IPS DF 19.7 (cell line): ENCODE data around the gene CTNNA3.
A peak's percentile ranks its signal among the peaks of the same experiment; 100 is the strongest.

Experiments used
- DNase-seq: peaks from one replicate; pipeline ENCODE4 v3.0.0-alpha.2; 2013; ENCODE audit warnings: low read depth, low spot score

Gene CTNNA3

DNA sequence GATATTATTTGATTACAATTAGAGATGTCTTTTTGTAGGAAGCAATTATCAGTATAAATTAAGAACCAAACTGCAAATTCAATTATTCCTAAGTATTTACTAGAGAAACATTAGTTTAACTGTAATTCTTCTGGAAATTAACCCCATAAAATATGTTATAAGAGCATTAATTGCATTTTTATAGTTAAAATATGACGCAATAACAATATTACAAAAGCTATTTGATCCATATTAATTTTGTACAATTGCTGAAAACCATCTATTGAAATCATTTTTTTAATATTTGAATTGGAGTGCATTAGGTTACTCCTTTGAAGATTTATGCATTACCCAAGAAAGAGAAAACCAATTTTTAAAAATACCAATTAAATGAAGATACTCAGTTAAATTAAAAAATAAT lies 1024.9 kb downstream of the CTNNA3 start:
- no peak for DNase-seq

DNA sequence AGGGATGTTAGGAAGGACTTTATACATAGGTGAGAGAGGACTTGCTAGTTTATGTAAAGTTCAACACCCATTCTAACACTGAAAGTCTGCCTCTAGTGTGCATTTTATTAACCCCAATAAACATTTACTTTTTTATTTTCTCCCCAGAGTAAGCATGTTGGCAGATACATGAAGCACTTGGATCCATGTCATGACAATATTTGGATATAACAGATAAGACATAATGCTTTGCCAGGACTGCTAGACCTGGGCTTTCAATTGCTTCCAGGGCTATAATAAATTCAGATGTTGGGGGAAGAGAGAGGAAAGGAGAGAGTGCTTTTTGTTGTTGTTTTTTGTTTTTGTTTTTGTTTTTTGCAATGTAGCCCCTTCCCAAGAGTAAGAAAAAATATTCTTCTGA lies 1039.5 kb downstream of the CTNNA3 start:
- no peak for DNase-seq

DNA sequence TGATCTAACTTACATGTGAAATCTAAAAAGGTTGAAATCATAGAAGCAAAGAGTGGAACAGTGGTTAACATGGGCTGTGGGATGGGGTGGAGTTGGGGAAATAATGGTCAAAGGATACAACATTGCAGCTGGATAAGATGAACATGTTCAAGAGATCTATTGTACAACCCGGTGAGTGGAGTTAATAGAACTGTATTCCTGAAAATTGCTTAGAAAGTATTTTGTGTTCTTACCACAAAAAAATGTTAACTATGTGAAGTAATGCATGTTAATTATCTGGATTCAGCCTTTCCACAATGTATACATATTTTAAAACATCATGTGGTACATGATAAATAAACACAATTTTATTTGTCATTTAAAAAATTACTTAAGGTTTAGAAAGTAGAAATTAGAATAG lies 1041.1 kb downstream of the CTNNA3 start:
- no peak for DNase-seq

DNA sequence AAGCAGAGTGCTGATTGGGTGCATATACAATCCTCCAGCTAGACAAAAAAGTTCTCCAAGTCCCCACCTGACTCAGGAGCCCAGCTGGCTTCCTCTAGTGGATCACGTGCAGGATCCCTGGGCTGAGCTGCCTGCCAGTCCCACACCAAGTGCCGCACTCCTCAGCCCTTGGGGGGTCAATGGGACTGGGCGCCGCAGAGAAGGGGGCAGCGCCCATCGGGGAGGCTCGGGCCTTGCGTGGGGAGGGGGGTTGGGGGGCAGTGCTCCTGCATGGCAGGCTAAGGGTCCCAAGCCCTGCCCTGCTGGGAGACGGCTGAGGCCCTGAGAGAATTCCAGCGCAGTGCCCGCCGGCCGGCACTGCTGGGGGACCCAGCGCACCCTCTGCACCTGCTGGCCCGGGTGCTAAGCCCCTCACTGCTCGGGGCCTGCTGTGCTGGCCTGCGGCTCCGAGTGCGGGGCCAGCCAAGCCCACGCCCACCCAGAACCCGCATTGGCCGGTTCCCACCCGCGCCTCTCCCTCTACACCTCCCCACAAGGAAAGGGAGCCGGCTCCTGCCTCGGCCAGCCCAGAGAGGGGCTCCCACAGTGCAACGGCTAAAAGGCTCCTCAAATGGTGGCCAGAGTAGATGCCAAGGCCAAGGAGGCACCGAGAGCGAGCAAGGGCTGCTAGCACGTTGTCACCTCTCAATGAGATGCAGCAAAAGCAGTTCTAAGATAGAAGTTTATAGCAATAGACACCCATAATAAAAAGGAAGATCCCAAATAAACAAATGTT lies 1044.5 kb downstream of the CTNNA3 start:
- DNase-seq = no peak

DNA sequence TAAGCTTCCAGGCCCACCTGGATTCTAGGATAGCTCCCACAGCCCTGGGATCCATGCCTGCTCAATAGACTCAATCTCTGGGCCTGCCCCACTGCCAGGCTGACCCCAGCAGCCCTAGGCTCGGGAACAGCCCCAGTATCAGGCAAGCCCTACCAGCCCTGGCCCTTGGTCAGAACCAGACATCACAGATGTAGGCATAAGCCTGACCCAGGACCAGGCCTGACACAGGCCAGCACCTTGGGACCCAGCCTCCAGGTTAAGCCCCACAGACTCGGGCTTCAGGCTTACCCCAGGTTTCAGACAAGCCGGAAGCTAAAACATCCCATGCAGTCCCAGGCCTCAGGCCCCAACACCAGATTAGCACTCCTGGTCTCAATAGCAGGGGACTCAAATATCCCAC lies 1046.4 kb downstream of the CTNNA3 start:
- DNase-seq = no peak

DNA sequence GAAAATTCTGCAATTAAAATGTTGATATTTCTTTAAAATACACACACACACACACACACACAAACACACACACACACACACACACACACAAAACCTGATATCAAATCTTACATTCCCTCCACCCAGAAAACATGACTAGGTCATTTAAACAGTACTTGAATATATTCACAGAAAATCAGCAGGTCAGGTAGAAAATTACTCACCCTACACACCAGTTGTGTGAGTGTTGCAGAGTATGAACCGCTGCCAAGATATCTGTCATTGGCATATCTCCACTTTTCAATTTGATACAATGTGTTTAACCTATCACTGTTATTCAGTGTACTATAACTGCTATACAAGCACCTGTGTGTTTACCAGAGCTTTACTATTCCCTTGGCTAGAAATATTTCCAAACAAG lies 1053.8 kb downstream of the CTNNA3 start:
- no peak for DNase-seq

DNA sequence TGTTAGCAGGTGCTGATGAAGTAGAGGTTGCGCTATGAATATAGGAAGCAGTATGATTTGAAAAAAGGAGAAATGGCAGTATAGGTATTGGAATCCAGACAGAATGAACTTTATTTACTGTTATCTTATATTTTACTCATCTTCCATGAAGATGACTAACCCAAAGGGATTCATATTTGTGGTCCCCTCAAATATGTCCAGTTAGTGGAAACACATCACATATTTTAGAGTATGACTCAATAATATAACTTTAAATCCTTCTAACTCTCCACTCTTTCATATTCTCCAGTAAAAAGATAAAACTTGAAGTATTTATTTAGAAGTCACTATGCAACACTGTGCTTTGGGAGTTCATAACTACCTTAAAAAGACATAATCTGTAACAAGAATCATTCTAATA lies 1056.6 kb downstream of the CTNNA3 start:
- no peak for DNase-seq

DNA sequence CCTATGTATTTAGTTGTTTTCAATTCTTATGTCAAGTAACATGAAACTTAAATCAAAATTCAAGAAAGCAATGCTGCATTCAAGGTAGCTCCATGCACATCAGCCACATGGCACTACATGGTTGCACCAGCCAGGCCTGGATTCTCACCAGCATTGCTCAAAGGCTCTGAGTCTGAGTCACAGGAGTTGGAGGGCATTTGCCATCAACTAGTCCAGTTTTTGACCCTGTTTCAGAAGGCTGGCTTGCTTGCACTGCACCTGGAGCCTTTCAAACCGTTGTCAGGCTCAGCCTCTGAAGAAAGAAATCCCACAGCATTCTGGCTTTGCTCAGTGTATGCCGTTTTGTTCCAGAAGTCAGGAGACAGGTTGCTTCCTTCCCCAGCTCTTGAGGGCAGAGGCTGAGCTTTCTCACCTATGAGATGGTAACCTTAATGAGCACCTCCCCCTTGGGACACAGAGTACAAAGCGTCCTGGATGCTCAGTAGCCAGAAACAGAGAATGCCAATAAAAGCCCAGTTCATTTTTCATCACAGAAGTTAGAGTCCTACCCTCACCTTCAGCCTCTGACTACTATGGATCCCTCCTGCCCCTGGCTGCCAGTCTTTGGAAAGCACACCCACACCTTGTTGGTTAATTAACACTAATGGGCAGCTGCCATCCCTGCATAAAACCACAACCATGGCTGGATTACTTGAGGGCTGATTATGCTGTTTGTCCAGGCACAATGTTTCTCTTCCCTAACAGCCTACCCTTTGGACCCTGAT lies 1058.5 kb downstream of the CTNNA3 start:
- no peak for DNase-seq

DNA sequence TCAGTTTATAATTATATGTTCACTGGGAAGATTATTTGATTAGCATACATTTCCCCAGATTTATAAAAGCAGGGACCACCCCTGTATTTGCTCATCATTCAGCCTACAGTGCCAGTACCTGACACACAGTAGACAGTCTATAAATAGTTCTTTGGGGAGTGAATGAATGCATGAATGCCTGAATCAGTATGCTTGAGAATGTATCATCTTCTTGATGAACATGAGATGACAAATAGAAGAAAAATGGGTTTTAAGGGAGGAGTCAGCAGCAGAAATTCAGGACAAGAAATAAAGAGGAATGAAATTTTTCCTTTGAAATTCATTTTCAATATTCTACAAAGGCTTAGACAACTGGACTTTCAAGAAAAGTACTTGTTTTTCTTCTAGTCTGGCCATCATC lies 1066.0 kb downstream of the CTNNA3 start:
- no peak for DNase-seq

DNA sequence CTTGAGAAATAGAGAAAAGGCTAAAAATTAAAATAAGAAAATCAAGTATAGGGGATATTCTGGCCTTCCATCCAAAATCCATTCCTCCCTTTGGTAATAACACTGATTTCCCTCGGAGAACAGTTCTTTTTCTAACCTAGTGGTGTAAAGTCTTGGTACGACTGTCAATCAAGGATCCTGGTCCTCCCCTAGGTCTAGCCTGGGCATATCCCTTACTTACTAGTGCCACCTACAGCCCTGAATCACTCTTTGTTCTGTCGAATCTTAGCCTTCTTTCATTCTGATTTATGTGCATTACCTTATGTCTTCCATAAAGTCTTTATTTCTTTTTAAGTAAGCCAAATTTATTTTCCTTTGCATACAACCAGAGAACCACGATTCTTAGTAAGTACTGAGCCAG lies 1068.8 kb downstream of the CTNNA3 start:
- peak; percentile 50 for DNase-seq

DNA sequence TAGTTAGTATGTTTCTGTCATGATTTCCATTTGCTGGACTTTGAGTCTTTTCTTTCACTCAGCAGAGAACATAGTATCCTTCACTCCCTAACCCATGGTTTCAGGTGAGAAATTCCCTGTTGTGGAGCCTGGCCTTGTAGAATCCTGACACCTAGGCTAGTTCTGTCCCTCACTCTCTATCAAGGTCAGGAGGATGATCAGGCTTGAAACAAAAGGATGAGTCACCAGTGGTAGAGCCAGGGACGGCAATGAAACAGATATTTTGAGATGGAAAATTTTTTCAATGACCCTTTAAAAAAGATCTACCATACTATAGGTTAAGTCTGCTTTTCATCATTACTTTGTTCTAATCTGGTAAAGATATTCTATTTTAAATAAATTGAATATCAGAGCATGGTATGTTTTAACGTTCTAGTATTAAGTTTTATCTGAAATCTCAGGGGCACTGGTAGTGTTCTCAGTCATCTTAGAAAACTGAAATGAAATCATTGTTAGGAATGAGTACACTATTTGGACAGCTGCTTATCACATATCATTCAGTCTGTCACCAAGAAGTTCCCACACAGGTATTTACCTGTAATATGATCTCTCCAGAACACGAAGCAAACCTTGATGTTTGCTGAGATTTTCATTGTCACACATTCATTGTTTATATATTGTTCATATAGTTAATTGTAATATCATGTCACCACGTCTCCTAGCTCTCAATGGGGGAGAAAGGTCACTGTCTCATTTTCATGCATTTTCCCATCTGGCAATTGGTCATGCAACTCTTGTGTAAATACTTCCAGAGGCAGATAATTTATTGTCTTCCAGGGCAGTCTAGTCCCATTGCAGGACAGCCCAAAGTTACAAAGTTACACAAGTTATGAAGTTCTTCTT lies 1070.0 kb downstream of the CTNNA3 start:
- no peak for DNase-seq

DNA sequence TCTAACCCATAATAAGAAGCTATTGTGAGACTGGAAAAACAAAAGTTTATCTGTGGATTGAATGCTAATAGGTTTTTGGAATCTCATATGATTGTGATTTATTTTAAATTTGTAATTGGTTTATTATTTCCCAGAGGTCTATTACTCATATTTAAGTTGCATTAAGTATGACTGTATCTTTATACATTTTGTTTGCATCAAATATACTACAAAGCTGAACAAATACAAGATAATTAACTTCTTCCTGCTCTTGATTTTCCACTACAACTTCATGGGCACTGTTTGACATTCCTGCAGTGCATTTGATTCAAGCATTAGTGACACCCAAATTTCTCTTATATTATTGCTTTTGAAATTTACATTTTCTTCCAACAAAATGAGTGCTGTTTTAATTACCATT lies 1073.9 kb downstream of the CTNNA3 start:
- no peak for DNase-seq

DNA sequence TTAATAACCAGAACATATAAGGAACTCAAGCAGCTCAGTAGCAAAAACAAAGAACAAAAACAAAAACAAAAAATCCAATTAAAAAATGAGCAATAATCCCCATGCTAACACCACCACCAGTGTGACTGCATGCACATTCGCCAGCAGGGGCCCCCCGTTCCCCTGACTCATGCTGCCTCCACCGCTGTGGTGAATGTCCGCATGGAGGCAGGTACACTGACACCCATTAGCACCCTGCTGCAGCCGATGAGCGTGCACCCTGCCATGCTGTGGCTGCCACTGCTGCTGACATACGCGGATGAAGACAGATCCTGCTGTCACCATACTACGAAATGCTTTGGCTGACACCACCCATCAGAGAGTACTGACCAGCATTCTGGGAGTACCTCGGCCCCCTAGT lies 1091.8 kb downstream of the CTNNA3 start:
- DNase-seq = no peak

DNA sequence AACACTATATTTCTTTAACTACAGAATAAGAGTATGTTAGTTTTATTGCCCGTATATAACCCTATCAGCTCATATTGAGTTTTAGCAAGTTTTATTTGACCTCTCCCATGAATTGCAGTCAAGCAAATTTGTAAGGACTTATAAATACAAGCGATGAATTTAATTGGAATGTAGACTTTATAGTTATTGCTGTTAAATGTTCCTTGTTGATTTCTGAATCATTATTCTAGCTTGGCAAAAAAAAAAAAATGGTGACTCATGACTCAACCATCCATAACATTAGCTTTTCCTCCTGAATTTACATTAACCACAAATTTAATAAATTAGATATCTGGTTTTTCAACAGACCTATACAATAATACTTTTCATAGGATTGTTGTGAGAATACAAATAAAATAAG lies 1104.1 kb downstream of the CTNNA3 start:
- DNase-seq = no peak

DNA sequence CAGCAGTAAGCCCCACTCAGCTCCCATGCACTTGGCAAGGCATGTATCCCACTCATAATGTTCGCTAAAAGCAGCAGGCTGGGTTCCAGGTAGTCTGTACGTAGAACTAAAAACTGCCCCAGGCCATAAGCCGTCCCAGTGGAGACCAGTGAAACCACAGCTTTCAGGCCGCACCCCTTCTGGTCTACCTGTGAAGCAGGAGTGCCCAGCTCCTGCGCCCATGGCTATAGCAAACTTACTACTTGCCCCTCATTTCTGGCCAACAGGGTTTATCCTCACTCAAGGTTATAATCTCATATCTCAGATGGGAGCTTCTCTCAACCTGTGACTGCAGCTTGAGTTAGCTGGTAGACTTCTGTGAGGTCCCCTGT lies 1108.3 kb downstream of the CTNNA3 start:
- DNase-seq = no peak

DNA sequence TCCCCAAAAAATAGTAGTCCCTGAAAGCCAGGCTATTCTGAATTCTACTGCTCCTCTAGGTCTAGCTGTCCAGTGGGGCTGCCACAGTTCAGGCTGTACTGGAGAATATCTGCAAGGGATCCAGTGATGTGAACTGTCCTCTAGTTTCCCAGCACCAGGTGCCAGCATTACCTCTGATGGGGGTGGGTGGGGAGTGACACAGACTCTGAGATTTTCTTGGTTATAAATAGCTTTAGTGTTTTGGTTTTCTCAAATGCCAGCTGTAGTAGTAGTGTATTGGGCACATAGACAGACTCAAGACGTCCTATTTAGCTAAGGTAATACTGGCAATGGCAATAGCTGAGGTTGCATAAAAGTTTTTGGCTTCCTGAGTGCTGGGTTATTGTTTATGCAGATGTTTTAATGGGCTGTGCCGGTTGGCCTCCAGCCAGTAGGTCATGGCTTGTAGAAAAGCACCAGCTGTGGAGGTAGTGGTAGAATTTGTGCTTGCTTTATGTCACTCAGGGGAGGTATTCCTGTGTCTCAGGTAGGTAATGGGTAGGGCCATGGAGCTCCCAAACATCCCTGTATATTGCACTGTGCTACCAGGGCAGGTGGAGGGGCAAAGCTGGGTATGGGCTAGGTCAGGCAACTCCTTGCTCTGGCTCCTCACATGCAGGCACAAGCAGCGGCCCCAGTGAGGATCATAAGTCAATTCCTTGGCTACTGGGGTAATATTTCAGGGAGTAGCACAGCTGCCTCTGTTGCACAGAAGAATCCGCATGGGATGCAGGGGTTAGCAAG lies 1108.9 kb downstream of the CTNNA3 start:
- no peak for DNase-seq

DNA sequence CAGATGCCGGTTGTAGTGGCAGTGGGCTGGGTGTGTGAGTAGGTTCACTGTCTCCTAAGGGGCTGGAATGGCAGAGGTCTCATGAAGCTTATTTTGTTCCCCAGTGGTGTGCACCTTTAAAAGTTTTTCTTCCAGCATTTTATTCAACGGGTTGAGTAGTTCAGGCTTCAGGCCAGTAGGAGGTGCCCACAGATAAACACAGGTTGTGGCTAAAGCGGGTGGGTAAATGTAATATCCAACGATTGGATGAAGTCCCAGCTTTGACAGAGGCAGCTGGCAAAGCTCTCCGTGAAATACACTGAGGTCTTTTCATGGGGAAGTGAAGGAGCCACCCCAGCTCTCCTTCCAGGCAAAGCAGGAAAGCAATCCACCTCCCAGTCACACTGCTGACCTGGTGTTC lies 1109.9 kb downstream of the CTNNA3 start:
- DNase-seq = no peak

DNA sequence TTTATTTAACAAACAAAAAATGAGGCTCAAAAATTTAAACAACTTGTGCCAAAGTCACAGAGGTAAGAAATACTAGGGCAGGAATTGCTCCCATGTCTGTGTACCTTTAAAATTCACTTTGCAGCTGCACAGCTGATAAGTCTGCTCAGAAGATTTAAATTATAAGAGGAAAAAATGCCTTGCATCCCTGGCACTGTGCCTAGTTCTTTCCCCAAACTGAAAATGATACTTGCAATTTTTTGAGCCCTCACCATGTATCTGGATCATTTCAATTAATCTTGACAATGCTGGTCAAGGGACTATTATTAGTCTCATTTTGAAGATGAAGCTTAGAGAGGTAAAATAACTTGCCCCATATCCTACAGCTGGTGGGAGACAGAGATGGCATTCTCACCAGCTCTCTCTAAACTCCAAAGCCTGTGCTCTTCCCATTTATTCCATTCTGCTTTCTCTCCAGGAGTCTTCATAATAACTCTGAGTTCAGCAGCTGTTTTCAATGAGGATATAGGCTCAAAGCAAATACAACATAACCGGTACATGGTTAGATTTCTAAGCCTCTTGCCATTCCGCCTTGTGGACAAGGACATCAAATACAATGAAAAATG lies 1120.6 kb downstream of the CTNNA3 start:
- no peak for DNase-seq

DNA sequence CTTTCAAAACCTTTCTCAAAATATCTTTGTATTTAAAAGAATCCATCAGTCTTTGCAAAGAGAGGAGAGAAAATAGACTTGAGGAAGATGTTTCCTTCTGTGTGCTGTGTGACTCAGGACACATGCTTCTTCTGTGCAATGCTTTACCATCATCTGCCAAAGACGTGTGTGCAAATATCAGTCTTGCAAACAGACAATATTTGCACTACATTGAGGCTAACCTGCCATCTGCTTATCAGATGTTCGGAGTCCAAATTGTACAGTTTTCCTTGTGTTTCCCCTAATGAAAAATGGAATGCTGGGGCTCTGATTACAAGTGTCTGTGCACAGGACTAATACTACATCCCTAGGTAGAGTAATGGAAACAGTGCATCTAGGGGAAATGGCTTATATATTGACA lies 1123.3 kb downstream of the CTNNA3 start:
- DNase-seq = no peak

DNA sequence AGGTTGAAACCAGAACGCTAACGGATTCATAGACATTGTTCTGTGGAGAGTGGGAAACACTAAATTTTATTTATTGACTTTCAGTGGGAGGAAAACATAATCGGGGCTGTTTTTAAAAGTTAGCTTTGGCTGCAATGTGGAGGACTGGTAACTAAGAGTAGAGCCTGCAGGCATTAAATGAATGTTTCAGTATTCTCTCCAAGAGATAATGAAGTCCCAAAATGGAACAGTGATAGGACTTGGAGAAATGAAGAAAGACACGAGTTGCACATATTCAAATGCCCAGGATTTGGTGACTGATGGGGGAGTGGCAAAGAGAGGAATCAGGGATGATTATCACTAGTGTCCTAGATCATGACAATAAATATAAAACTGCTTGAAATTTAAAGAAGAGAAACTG lies 1130.0 kb downstream of the CTNNA3 start:
- DNase-seq = no peak

DNA sequence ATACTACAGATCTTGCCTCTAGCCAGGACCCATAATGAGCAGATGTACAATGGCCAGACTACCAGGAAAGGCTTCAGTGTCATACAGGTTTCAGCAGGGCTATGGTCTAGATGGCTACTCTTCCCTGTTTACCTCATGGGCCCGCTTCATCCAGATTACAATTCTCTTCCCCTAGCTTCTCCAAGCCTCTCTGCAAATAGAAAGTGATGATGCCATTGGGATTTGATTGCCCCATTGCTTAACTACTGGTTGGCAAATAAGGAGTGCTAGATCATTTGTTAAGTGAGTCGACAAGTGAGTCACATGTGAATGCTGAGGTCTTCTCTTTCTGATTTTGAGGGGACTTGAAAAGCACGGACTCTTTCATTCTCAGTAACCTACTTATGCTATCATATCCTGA lies 1131.7 kb downstream of the CTNNA3 start:
- no peak for DNase-seq
